ENCODE results near the gene NR4A1. TPM values are rescaled to one million over a fixed set of nuclear protein-coding genes. Genes with fewer than 3 reads are reported as not detected.

NR4A1 gene
- total and polyA plus RNA-seq, 9 of the 15 experiments (the other 6 are each of a cell fraction or from before 2014, with no cell fraction given), result 0.07 to 4.7 (median 1.9) TPM; not detected in 1

GRCh38 chr12:52070185-52070925, 19.1 kb downstream of the NR4A1 start (continued):
- TF ChIP-seq, protein P1, sequence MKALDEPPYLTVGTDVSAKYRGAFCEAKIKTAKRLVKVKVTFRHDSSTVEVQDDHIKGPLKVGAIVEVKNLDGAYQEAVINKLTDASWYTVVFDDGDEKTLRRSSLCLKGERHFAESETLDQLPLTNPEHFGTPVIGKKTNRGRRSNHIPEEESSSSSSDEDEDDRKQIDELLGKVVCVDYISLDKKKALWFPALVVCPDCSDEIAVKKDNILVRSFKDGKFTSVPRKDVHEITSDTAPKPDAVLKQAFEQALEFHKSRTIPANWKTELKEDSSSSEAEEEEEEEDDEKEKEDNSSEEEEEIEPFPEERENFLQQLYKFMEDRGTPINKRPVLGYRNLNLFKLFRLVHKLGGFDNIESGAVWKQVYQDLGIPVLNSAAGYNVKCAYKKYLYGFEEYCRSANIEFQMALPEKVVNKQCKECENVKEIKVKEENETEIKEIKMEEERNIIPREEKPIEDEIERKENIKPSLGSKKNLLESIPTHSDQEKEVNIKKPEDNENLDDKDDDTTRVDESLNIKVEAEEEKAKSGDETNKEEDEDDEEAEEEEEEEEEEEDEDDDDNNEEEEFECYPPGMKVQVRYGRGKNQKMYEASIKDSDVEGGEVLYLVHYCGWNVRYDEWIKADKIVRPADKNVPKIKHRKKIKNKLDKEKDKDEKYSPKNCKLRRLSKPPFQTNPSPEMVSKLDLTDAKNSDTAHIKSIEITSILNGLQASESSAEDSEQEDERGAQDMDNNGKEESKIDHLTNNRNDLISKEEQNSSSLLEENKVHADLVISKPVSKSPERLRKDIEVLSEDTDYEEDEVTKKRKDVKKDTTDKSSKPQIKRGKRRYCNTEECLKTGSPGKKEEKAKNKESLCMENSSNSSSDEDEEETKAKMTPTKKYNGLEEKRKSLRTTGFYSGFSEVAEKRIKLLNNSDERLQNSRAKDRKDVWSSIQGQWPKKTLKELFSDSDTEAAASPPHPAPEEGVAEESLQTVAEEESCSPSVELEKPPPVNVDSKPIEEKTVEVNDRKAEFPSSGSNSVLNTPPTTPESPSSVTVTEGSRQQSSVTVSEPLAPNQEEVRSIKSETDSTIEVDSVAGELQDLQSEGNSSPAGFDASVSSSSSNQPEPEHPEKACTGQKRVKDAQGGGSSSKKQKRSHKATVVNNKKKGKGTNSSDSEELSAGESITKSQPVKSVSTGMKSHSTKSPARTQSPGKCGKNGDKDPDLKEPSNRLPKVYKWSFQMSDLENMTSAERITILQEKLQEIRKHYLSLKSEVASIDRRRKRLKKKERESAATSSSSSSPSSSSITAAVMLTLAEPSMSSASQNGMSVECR (CRISPR knock-in tag; IDR thresholded peaks at IDR 0.05), result peak; percentile 12; the same call in 1 of the 2 replicates
- TF ChIP-seq HEY1 (CRISPR knock-in tag; IDR thresholded peaks at IDR 0.05; ENCODE audit: borderline replicate concordance) (no peak), SMAD4 (CRISPR knock-in tag; conservative IDR thresholded peaks at IDR 0.05) (no peak), CHD1 (IDR thresholded peaks at IDR 0.05; ENCODE audit: low read length) (no peak), SMARCC2 (IDR thresholded peaks at IDR 0.05; ENCODE audit: low read depth) (no peak; the same call in 1 of the 2 replicates), PHF8 (IDR thresholded peaks at IDR 0.05; ENCODE audit: borderline replicate concordance, low read length) (no peak), ZBTB12 (CRISPR knock-in tag; IDR thresholded peaks at IDR 0.05) (no peak), SIRT6 (IDR thresholded peaks at IDR 0.05; ENCODE audit: low read depth, low read length) (no peak), CBX3 (IDR thresholded peaks at IDR 0.05; ENCODE audit: borderline replicate concordance in 1 of 2, low read length in 2 of 2) (no peak), MEF2A (IDR thresholded peaks at IDR 0.05; ENCODE audit: control insufficient read depth, low read depth, low read length) (peak; percentile 52; the same call in 1 of the 2 replicates), SMARCB1 (IDR thresholded peaks at IDR 0.05; ENCODE audit: insufficient read length, low read depth) (no peak), ATF2 (CRISPR knock-in tag; IDR thresholded peaks at IDR 0.05) (no peak), PCBP1 (IDR thresholded peaks at IDR 0.05; ENCODE audit: low read depth, low read length, poor library complexity, severe bottlenecking) (no peak), NBN (IDR thresholded peaks at IDR 0.05; ENCODE audit: low read depth) (no peak), FOXP1 (CRISPR knock-in tag; IDR thresholded peaks at IDR 0.05) (peak; percentile 10; the same call in 1 of the 2 replicates), POLR2G (IDR thresholded peaks at IDR 0.05; ENCODE audit: low read depth, low read length) (no peak; the same call in 1 of the 2 replicates)
- TF ChIP-seq, protein P2, sequence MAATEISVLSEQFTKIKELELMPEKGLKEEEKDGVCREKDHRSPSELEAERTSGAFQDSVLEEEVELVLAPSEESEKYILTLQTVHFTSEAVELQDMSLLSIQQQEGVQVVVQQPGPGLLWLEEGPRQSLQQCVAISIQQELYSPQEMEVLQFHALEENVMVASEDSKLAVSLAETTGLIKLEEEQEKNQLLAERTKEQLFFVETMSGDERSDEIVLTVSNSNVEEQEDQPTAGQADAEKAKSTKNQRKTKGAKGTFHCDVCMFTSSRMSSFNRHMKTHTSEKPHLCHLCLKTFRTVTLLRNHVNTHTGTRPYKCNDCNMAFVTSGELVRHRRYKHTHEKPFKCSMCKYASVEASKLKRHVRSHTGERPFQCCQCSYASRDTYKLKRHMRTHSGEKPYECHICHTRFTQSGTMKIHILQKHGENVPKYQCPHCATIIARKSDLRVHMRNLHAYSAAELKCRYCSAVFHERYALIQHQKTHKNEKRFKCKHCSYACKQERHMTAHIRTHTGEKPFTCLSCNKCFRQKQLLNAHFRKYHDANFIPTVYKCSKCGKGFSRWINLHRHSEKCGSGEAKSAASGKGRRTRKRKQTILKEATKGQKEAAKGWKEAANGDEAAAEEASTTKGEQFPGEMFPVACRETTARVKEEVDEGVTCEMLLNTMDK (IDR thresholded peaks at IDR 0.05; ENCODE audit: borderline replicate concordance, insufficient read depth, low read depth, low read length, poor library complexity, severe bottlenecking), result peak; percentile 31

Measured in K562 (cell line).